WTC11 (cell line): ENCODE measurements around the gene STK40. TPM values are rescaled to one million over a fixed set of nuclear protein-coding genes. Genes with fewer than 3 reads are reported as not detected.
A peak's percentile ranks its signal among the peaks of the same experiment; 100 is the strongest.

ENCODE experiments used
- ATAC-seq: fragments of 200-7000 bp; cut with Tn5 transposase; 2 replicates; pipeline ENCODE4 v1.10.0; 2021; ENCODE audit warnings: mild to moderate bottlenecking, moderate library complexity
- CTCF ChIA-PET: fragments of 300-600 bp; sonication (Branson Sonifier 250); formaldehyde crosslinking; loops from one replicate; lab custom pipeline; 2021; ENCODE audit warnings: antibody characterized with exemption; lab: Charles Lee
- POLR2A ChIA-PET: fragments of 350-600 bp; sonication (Branson Sonifier 250); formaldehyde crosslinking; loops from one replicate; lab custom pipeline; 2021; ENCODE audit warnings: antibody characterized with exemption; lab: Charles Lee
- DNase-seq: peaks from one replicate; pipeline ENCODE4 v3.0.0; 2021; ENCODE audit warnings: low spot score
- H3K27ac Mint-ChIP-seq: 2 replicates; pipeline ENCODE4 v1.8.0; 2021; ENCODE audit warnings: mixed read lengths
- H3K27me3 Mint-ChIP-seq: 2 replicates; pipeline ENCODE4 v1.8.0; 2021; ENCODE audit warnings: low read depth, mild to moderate bottlenecking, moderate library complexity, mixed read lengths
- H3K36me3 Mint-ChIP-seq: 2 replicates; pipeline ENCODE4 v1.8.0; 2021; ENCODE audit warnings: mixed read lengths
- H3K4me1 Mint-ChIP-seq: 2 replicates; pipeline ENCODE4 v1.8.0; 2022; ENCODE audit warnings: mixed read lengths
- H3K4me3 Mint-ChIP-seq: 2 replicates; pipeline ENCODE4 v1.8.0; 2021; ENCODE audit warnings: mild to moderate bottlenecking, moderate library complexity, mixed read lengths
- H3K9me3 Mint-ChIP-seq: 2 replicates; pipeline ENCODE4 v1.8.0; 2021; ENCODE audit warnings: mixed read lengths
- ATF1 ChIP-seq: sonication (generic); formaldehyde crosslinking; IDR thresholded peaks from 2 replicates; pipeline ENCODE4 v1.8.1; 2023; ENCODE audit warnings: mild to moderate bottlenecking, moderate library complexity, missing genetic modification reagents
- FOXJ3 ChIP-seq: sonication (generic); formaldehyde crosslinking; IDR thresholded peaks from 2 replicates; pipeline ENCODE4 v1.9.0; 2021; ENCODE audit warnings: missing genetic modification reagents, mild to moderate bottlenecking, borderline replicate concordance
- FOXK1 ChIP-seq: sonication (generic); formaldehyde crosslinking; IDR thresholded peaks from 2 replicates; pipeline ENCODE4 v1.8.0; 2022; ENCODE audit warnings: mild to moderate bottlenecking, moderate library complexity, missing genetic modification reagents
- GTF2I ChIP-seq: fragments of 250-450 bp; sonication (Bioruptor Pico); conservative IDR thresholded peaks from 2 replicates; pipeline ENCODE4 v1.4.0; 2021; ENCODE audit warnings: mild to moderate bottlenecking
- JAZF1 ChIP-seq: fragments of 250-450 bp; sonication (Bioruptor Pico); IDR thresholded peaks from 2 replicates; pipeline ENCODE4 v1.9.0; 2021; ENCODE audit warnings: moderate library complexity, mild to moderate bottlenecking, inconsistent platforms
- JUN ChIP-seq: sonication (generic); formaldehyde crosslinking; IDR thresholded peaks from 2 replicates; pipeline ENCODE4 v1.8.0; 2023; ENCODE audit warnings: mild to moderate bottlenecking, missing genetic modification reagents
- MXD4 ChIP-seq: fragments of 250-450 bp; sonication (Bioruptor Pico); IDR thresholded peaks from 2 replicates; pipeline ENCODE4 v1.8.0; 2021; ENCODE audit warnings: mild to moderate bottlenecking, moderate library complexity, borderline replicate concordance
- NR1H2 ChIP-seq: sonication (generic); formaldehyde crosslinking; IDR thresholded peaks from 2 replicates; pipeline ENCODE4 v1.9.0; 2021; ENCODE audit warnings: mild to moderate bottlenecking, moderate library complexity, missing genetic modification reagents
- OVOL2 ChIP-seq: fragments of 250-450 bp; sonication (Bioruptor Pico); IDR thresholded peaks from 2 replicates; pipeline ENCODE4 v1.9.0; 2021; ENCODE audit warnings: mild to moderate bottlenecking, borderline replicate concordance
- PRRX2 ChIP-seq: fragments of 250-450 bp; sonication (Bioruptor Pico); IDR thresholded peaks from 2 replicates; pipeline ENCODE4 v1.8.0; 2021; ENCODE audit warnings: mild to moderate bottlenecking
- TEAD1 ChIP-seq: sonication (generic); formaldehyde crosslinking; IDR thresholded peaks from 2 replicates; pipeline ENCODE4 v1.8.0; 2022; ENCODE audit warnings: mild to moderate bottlenecking, missing genetic modification reagents
- TP53 ChIP-seq: sonication (generic); formaldehyde crosslinking; IDR thresholded peaks from 2 replicates; pipeline ENCODE4 v1.8.1; 2023; ENCODE audit warnings: mild to moderate bottlenecking, missing genetic modification reagents
- ZNF317 ChIP-seq: sonication (generic); formaldehyde crosslinking; IDR thresholded peaks from 2 replicates; pipeline ENCODE4 v1.8.1; 2023; ENCODE audit warnings: low read depth, mild to moderate bottlenecking, moderate library complexity, missing genetic modification reagents, borderline replicate concordance
- ZNF396 ChIP-seq: fragments of 250-450 bp; sonication (Bioruptor Pico); IDR thresholded peaks from 2 replicates; pipeline ENCODE4 v1.8.0; 2021; ENCODE audit warnings: mild to moderate bottlenecking, moderate library complexity, borderline replicate concordance
- ZNF416 ChIP-seq: fragments of 250-450 bp; sonication (Bioruptor Pico); IDR thresholded peaks from 2 replicates; pipeline ENCODE4 v1.9.0; 2021; ENCODE audit warnings: mild to moderate bottlenecking, inconsistent platforms
- ZNF423 ChIP-seq: fragments of 250-450 bp; sonication (Bioruptor Pico); IDR thresholded peaks from 2 replicates; pipeline ENCODE4 v2.1.2; 2022; ENCODE audit warnings: mild to moderate bottlenecking, moderate library complexity
- ZNF671 ChIP-seq: fragments of 250-450 bp; sonication (Bioruptor Pico); IDR thresholded peaks from 2 replicates; pipeline ENCODE4 v1.8.0; 2021; ENCODE audit warnings: mild to moderate bottlenecking
- total RNA-seq: library from RNA; stranded (reverse); gene quantifications from 3 replicates; pipeline ENCODE4 v1.2.3, GENCODE V29; 2021
- TF ChIP-seq, protein P1 (sequence below): sonication (generic); formaldehyde crosslinking; IDR thresholded peaks from 2 replicates; pipeline ENCODE4 v1.8.0; 2022; ENCODE audit warnings: mild to moderate bottlenecking, missing genetic modification reagents
- TF ChIP-seq, protein P2 (sequence below): sonication (generic); formaldehyde crosslinking; IDR thresholded peaks from 2 replicates; pipeline ENCODE4 v1.8.1; 2023; ENCODE audit warnings: mild to moderate bottlenecking, moderate library complexity, missing genetic modification reagents
- TF ChIP-seq, protein P3 (sequence below): sonication (generic); formaldehyde crosslinking; IDR thresholded peaks from 2 replicates; pipeline ENCODE4 v1.8.0; 2022; ENCODE audit warnings: mild to moderate bottlenecking, missing genetic modification reagents
- TF ChIP-seq, protein P4 (sequence below): sonication (generic); formaldehyde crosslinking; IDR thresholded peaks from 2 replicates; pipeline ENCODE4 v1.8.1; 2022; ENCODE audit warnings: low read depth, missing genetic modification reagents, borderline replicate concordance
- TF ChIP-seq, protein P5 (sequence below): sonication (generic); formaldehyde crosslinking; IDR thresholded peaks from 2 replicates; pipeline ENCODE4 v1.8.0; 2023; ENCODE audit warnings: missing genetic modification reagents, mild to moderate bottlenecking, borderline replicate concordance

The STK40 gene
- total RNA-seq, 1 experiment from 2014 or later: 24.7 TPM

DNA sequence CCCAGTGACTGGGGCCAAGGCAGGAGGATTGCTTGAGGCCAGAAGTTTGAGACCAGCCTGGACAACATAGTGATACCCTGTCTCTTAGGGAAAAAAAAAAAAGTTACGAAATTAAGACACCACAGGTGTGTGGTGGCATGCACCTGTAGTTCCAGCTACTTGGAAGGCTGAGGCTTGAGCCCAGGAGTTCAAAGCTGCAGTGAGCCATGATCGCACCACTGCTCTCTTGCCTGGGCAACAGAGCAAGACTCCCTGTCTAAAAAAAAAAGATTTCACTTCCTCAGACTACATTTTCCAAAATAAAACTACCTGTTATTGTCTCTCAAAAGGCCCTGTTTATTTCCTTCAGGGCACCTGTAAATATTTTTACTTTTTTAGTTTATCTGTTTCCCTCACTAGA lies 4.7 kb upstream of the STK40 start:
- no peak for DNase-seq
- Mint-ChIP-seq H3K4me1 (peaks cover 15% of the 10 kb centered on the region), H3K36me3 (peaks cover 11% of the 10 kb centered on the region), H3K4me3 (no peak overlapping the region), H3K27ac (no peak overlapping the region), H3K9me3 (no peaks in the 10 kb centered on the region), H3K27me3 (no peaks in the 10 kb centered on the region)
- ATAC-seq: no peak
- no peak for TF ChIP-seq ZNF396 (CRISPR knock-in tag)
- TF ChIP-seq, protein P1, sequence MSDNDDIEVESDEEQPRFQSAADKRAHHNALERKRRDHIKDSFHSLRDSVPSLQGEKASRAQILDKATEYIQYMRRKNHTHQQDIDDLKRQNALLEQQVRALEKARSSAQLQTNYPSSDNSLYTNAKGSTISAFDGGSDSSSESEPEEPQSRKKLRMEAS: no peak
- TF ChIP-seq PRRX2 (CRISPR knock-in tag): no peak
- TF ChIP-seq GTF2I (CRISPR knock-in tag): no peak
- TF ChIP-seq MXD4 (CRISPR knock-in tag): no peak
- no peak for TF ChIP-seq ATF1 (CRISPR knock-in tag)
- TF ChIP-seq NR1H2 (CRISPR knock-in tag): no peak
- no peak for TF ChIP-seq FOXK1 (CRISPR knock-in tag)
- ChIA-PET CTCF (interaction anchor here (1.4 kb wide), 1 partner anchor 21 kb away, joined by 3 read pairs; no protein-coding TSS in a partner anchor), POLR2A (no interaction called here)

DNA sequence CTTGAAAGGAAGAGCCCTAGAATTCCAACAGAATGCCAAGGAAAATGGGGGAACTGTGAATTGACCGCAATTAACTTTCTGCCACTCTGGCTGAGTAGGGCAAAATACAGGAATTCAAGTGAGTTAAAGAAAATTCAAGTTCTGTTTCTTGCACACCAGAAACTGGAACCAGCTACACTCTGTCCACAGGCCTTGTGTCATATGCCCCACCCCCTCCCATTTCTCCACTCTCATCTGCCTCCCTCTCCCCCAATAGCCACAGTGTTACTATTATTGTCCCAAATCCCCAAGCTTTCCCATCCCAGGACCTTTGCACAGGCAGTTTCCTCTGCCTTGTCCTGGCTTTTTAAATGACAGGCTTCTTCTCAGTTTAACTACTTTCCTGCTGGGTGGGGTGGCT lies 4.3 kb upstream of the STK40 start:
- peak overlapping the region; percentile 8; the same call in 1 of the 2 replicates for H3K27ac Mint-ChIP-seq
- ChIA-PET CTCF (interaction anchor here (1.4 kb wide), 1 partner anchor 21 kb away, joined by 3 read pairs; no protein-coding TSS in a partner anchor), POLR2A (no interaction called here)
- H3K9me3 Mint-ChIP-seq: no peaks in the 10 kb centered on the region
- no peak for DNase-seq
- no peaks in the 10 kb centered on the region for H3K27me3 Mint-ChIP-seq
- ATAC-seq: no peak
- H3K36me3 Mint-ChIP-seq: peaks cover 11% of the 10 kb centered on the region
- TF ChIP-seq PRRX2 (CRISPR knock-in tag) (no peak), ATF1 (CRISPR knock-in tag) (no peak), ZNF317 (CRISPR knock-in tag) (no peak), ZNF671 (no peak), JUN (no peak), JAZF1 (CRISPR knock-in tag) (no peak), ZNF416 (CRISPR knock-in tag) (no peak), TP53 (CRISPR knock-in tag) (no peak), FOXJ3 (CRISPR knock-in tag) (no peak), ZNF423 (CRISPR knock-in tag) (no peak), TEAD1 (CRISPR knock-in tag) (no peak)
- TF ChIP-seq, protein P2, sequence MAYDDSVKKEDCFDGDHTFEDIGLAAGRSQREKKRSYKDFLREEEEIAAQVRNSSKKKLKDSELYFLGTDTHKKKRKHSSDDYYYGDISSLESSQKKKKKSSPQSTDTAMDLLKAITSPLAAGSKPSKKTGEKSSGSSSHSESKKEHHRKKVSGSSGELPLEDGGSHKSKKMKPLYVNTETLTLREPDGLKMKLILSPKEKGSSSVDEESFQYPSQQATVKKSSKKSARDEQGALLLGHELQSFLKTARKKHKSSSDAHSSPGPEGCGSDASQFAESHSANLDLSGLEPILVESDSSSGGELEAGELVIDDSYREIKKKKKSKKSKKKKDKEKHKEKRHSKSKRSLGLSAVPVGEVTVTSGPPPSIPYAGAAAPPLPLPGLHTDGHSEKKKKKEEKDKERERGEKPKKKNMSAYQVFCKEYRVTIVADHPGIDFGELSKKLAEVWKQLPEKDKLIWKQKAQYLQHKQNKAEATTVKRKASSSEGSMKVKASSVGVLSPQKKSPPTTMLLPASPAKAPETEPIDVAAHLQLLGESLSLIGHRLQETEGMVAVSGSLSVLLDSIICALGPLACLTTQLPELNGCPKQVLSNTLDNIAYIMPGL: no peak
- TF ChIP-seq, protein P3, sequence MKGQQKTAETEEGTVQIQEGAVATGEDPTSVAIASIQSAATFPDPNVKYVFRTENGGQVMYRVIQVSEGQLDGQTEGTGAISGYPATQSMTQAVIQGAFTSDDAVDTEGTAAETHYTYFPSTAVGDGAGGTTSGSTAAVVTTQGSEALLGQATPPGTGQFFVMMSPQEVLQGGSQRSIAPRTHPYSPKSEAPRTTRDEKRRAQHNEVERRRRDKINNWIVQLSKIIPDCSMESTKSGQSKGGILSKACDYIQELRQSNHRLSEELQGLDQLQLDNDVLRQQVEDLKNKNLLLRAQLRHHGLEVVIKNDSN (CRISPR knock-in tag): no peak
- TF ChIP-seq, protein P4, sequence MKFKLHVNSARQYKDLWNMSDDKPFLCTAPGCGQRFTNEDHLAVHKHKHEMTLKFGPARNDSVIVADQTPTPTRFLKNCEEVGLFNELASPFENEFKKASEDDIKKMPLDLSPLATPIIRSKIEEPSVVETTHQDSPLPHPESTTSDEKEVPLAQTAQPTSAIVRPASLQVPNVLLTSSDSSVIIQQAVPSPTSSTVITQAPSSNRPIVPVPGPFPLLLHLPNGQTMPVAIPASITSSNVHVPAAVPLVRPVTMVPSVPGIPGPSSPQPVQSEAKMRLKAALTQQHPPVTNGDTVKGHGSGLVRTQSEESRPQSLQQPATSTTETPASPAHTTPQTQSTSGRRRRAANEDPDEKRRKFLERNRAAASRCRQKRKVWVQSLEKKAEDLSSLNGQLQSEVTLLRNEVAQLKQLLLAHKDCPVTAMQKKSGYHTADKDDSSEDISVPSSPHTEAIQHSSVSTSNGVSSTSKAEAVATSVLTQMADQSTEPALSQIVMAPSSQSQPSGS: no peak
- peaks cover 15% of the 10 kb centered on the region for H3K4me1 Mint-ChIP-seq
- H3K4me3 Mint-ChIP-seq: no peak overlapping the region

DNA sequence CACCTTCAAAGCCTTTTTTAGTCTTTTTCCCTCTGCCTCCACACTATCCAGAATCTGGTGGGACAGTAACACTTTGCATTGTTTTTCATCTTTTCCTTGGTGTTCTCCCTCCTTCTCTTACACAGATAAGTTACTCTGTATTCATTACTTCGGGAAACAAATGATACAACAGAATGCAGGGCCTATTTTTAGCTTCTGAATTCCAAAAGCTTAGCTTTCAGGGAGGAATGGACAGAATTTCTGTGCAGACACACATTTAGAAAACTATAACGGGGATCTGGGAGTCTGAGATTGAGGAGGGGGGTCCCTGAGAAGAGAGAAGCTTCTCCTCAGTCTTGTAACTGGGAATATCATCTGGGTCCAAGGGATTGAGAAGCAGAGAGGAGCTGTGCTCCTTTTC lies 3.5 kb upstream of the STK40 start:
- H3K27ac Mint-ChIP-seq: peak overlapping the region; percentile 8; the same call in 1 of the 2 replicates

More for the DNA sequence above, 3.5 kb upstream of the STK40 start:
- ChIA-PET CTCF (interaction anchor here (1.0 to 1.4 kb wide), 2 partner anchors 20 to 30 kb away, joined by 3 to 4 read pairs; no protein-coding TSS in a partner anchor), POLR2A (interaction anchor here (5.9 kb wide), 1 partner anchor 9 kb away, joined by 172 read pairs; the partner anchor contains the start of gene LSM10)
- Mint-ChIP-seq H3K4me1 (peaks cover 22% of the 10 kb centered on the region), H3K27me3 (no peaks in the 10 kb centered on the region), H3K36me3 (peaks cover 11% of the 10 kb centered on the region)
- DNase-seq (no peak), ATAC-seq (no peak)
- no peak for TF ChIP-seq OVOL2
- TF ChIP-seq, protein P5, sequence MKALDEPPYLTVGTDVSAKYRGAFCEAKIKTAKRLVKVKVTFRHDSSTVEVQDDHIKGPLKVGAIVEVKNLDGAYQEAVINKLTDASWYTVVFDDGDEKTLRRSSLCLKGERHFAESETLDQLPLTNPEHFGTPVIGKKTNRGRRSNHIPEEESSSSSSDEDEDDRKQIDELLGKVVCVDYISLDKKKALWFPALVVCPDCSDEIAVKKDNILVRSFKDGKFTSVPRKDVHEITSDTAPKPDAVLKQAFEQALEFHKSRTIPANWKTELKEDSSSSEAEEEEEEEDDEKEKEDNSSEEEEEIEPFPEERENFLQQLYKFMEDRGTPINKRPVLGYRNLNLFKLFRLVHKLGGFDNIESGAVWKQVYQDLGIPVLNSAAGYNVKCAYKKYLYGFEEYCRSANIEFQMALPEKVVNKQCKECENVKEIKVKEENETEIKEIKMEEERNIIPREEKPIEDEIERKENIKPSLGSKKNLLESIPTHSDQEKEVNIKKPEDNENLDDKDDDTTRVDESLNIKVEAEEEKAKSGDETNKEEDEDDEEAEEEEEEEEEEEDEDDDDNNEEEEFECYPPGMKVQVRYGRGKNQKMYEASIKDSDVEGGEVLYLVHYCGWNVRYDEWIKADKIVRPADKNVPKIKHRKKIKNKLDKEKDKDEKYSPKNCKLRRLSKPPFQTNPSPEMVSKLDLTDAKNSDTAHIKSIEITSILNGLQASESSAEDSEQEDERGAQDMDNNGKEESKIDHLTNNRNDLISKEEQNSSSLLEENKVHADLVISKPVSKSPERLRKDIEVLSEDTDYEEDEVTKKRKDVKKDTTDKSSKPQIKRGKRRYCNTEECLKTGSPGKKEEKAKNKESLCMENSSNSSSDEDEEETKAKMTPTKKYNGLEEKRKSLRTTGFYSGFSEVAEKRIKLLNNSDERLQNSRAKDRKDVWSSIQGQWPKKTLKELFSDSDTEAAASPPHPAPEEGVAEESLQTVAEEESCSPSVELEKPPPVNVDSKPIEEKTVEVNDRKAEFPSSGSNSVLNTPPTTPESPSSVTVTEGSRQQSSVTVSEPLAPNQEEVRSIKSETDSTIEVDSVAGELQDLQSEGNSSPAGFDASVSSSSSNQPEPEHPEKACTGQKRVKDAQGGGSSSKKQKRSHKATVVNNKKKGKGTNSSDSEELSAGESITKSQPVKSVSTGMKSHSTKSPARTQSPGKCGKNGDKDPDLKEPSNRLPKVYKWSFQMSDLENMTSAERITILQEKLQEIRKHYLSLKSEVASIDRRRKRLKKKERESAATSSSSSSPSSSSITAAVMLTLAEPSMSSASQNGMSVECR (CRISPR knock-in tag): no peak
- TF ChIP-seq, all 79 proteins: peak for 0
- no peaks in the 10 kb centered on the region for H3K9me3 Mint-ChIP-seq
- no peak overlapping the region for H3K4me3 Mint-ChIP-seq
